OCI-M2 (cell line): Measurements from ENCODE around the gene LTB4R2.

ENCODE experiments used
- DNase-seq: peaks from one replicate; lab custom pipeline; 2025; ENCODE audit not compliant: unreplicated experiment; lab: John Stamatoyannopoulos, UW

LTB4R2 gene

DNA sequence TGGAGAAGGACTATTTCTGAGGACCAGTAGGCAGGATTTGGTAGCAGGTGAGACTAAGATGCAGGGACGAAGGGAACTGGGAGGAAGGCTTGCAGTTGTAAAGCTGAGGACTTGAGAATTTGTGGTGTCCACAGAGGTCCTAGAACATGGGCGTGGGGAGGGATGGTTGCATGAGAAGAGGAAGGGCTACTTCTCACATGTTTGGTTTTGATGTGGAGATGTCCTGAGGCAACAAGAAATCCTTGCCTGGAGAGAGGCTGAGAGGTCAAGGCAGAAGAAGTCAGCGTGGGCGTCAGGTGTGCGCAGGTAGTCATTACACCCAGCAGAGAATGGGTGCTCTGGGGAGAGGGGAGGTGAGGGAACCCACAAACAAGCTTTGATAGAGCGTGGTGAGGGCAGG lies 32.9 kb upstream of the LTB4R2 start:
- DNase-seq: no peak

GRCh38 chr14:24277606-24278321 lies 32.2 kb upstream of the LTB4R2 start:
- no peak for DNase-seq

- no peak for DNase-seq
Measured at GRCh38 chr14:24278424-24278823, 31.5 kb upstream of the LTB4R2 start.

DNA sequence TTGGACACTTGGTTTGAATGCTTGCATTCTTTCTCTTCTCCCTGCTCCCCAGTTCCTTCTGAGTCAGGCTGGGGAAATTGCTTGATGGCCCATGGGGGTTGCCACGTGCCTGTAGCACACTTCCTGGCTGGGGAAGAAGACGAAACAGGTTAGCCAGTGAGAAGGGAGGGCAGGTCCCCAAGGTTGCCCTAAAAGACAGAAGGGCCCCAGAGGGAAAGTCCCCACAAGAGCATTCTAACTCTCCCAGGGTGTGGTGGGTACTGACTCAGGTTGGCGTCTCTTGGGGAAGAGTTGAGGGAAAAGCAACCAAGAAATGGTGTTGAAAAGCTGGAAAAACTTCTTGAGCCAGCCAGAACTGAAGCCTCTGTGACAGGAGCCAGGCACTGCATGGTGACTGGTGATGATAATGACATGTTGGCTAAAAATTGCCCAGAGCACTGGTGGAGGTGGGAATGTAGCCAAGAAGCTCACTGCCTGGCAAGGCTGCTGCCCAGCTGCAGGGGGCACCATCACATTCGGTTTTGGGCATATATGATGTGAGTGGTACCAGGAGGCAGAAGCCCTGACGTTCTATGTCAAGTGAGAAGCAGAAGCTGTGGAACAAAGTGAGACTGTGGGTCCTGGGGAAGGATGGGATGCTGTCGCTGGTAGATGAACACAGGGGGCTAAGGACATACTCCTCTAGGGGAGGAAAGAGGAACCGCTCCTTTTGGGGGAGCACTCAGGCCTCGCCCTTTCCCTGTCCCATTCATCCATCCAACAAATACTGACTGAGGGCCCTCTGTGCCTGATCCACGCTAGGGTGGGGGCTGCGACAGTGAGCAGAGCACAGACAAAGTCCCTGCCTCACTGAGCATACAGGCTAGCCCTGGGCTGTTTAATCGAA lies 30.4 kb upstream of the LTB4R2 start:
- DNase-seq: no peak

GRCh38 chr14:24280797-24281460 lies 29.0 kb upstream of the LTB4R2 start:
- no peak for DNase-seq

- no peak for DNase-seq
Measured at GRCh38 chr14:24281636-24282035, 28.3 kb upstream of the LTB4R2 start.

GRCh38 chr14:24282736-24283135 lies 27.2 kb upstream of the LTB4R2 start:
- DNase-seq: no peak

DNA sequence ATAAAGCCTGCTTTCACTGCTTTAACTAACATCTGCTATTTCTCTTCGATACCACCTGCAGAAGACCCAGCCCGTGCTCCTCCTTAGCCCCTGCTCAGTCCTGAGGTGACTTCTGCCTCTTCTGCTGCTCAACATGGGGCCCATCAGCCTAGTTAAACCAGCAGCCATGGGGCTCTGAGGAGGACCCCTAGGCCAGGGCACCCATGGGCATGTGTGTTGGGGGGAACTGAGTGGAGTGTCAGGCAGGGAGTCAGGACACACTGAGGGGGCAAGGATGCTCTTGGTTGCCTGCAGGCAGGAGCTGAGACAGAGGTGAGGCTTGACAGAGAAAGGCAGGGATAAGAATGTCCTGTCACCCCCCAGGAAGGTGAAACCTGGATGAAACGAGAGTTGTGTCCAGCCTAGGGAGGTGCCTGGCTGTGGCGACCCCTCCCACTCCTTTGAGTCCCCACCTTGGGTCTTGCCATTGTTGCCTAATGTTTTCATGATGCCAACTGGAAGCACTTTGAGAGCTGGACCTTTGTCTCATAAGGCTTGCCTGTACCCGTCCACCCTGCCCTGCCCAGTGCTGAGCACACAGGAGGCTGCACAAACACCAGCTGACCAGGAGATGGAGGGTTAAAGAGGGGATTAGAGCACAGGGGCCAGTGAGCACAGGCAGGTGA lies 26.0 kb upstream of the LTB4R2 start:
- no peak for DNase-seq

DNA sequence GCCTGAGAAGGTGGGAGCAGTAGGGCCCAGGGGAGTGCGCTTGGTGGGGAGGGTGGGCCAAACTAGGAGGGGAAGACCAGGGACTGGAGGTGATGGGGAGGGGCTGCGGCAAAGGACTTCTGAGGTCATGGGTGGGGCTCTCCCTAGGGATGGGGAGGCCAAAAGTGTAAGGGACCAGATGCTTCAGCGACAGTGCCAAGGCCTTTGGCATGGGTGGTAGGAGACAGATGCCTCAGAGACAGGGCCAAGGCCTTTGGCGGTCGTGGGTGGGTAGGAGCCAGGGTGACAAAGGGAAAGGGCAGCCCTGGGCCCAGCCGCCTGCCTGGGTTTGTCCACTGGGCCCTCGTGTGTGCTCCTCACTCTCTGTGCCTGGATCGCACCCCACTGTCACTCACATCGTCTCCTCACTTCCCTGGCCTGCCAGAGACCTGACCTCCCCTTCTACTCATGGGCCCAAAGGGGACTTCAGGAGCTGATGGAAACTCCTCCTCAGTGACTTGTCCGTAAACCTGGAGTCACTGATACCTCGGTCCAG lies 25.4 kb upstream of the LTB4R2 start:
- DNase-seq: no peak

DNA sequence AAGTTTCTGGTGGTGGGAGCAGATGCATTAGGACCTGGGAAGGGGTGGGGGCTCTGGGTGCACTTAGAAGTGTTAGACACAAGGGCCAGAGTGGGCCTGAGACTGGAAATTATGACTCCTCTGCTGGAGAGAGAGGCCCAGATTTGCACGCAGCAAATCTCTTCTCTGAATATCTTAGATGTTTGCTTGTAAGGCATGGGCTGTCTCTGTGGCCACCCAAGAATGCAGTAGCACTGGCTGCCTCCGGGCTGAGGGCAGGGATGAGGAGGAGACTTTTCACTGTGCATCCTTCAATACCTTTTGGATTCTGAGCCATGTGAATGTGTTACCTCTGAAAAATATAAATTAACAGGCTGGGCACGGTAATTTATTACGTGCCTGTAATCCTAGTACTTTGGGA lies 24.6 kb upstream of the LTB4R2 start:
- no peak for DNase-seq

GRCh38 chr14:24286996-24287395 lies 22.9 kb upstream of the LTB4R2 start:
- no peak for DNase-seq

DNA sequence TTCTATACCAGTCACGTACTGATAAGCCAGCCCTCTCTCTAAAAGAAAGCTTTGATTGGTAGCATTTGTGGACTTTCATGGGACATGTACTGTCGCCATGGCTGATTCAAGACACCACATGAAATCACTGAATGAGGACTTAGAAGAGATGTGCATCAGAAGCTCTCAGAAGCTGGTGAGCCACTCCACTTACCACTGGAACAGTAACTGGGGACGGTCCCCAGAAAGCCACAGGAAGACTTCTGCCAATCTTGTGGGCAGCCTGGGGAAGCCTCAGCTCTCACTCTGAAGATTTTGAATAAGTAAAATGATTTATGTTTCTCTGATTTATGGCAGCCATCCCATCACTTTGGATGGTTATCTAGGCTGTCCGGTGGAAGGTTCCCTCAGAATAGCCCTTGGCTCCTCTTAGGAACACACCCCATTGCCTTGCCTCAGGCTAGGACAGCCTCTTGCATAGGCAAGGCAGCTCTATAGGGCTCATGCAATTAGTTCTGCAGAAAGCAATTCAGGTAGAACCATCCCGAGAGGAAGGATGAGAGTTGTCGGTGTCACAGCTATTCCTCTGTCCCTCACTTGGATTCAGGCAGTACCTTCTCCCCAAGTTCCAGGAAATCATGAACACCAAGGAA lies 20.2 kb upstream of the LTB4R2 start:
- no peak for DNase-seq

DNA sequence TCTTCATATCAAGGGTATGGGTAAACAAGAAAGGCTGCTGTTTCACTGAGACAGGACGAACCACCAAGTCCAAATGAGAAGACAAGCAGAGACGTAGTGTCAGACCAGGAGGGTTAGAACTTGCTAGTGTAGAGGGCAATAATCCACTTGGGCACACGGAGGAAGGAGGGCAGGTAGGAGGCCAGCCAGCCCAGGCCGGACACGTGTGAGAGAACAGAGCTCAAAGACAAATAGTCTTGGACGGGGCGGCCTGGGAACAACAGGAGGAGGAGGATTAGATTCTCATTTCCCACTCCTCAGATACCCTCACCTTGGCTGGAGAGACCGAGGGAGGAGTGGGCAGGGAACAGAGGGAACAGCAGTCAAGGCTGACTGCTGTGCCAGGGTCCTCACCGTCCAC lies 19.2 kb upstream of the LTB4R2 start:
- DNase-seq: no peak

DNA sequence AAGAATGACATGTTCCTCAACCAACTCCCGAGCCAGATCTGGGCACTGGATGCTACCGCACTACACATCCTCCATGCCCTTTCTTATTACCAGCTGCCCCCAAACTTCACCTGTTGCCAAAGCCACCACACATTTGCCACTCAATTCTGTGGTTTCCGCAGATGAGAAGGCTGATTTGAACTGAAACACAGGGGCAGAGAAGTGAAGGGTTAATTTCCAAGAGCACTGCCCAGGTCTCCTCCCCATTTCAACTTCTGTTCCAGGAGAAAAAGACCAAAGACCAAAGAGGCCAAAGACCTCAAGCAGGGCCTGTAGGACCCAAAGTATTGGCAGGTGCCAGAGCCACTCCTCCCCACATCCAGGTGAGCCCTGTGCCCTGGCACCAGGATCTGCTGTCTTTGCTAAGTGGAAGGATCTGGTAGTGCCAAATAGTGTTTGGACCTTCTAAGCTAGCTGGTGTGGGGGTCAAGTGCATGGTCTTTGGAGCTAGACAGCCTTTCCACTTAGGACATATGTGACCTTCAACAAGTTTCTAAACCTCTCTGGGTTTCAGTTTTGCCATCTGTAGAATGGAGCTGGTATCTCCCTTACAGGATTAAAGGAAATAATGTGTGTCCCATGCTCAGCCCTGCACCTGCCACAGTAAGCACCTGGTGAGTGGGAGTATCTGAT lies 18.4 kb upstream of the LTB4R2 start:
- no peak for DNase-seq

DNA sequence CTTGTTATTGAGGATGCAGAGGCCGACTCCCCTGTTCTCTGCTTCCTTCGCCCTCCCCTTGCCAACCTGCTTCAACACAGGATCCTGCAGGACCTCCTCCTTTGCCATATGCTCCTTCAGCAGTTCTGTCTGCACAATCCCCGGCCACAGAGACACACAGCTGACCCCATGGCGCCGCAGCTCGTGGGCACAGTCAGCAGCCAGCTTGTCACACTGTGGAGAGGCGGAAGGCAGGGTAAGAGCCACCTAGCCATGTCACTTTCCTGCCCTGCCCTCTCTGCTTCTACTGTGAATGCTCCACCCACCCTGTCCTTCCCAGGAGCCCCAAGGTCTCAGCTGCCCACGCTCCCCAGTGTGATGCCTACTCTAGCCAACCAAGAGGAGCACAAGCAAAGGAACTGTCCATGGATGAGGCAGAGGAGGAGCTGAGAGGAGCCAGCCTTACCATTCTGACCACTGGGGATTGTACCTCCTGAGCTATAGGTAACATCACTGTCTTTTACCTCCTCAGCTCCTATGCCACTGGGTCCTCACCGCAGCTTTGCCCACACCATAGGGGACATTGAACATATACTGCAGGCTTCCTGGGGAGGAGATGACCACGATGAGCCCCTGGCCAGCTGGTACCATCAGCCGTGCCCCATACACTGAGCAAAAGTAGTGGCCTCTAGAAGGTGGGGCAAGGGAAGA lies 17.7 kb upstream of the LTB4R2 start:
- DNase-seq: no peak

DNA sequence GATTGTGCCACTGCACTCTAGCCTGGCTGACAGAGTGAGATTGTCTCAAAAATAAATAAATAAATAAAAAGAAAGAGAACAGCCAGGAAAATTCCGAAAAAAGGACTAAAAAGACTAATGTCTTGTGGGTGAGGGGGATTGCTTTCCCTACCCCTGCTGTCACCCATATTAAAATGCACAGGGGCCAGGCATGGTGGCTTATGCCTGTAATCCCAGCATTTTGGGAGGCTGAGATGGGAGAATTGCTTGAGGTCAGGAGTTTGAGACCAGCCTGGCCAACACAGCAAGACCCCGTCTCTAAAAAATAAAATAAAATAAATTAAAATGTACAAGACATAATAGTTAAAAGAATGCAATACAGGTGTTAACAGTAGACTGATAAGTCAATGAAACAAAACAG lies 16.4 kb upstream of the LTB4R2 start:
- no peak for DNase-seq

- no peak for DNase-seq
Measured at GRCh38 chr14:24296341-24297157, 13.4 kb upstream of the LTB4R2 start.

GRCh38 chr14:24297190-24297964 lies 12.6 kb upstream of the LTB4R2 start:
- DNase-seq: no peak
